ENCODE data around the gene MMP25.

Gene MMP25

GRCh38 chr16:3007957-3008689, 38.2 kb upstream of the MMP25 start:
- no peak for DNase-seq (ENCODE audit: low spot score)
- H3K36me3 ChIP-seq (ENCODE audit: low read depth): no peaks in the 10 kb centered on the region
- H3K4me3 ChIP-seq (ENCODE audit: severe bottlenecking): no peak overlapping the region
- no peaks in the 10 kb centered on the region for H3K27me3 ChIP-seq (ENCODE audit: insufficient read depth, poor library complexity, severe bottlenecking)
- ATAC-seq (ENCODE audit: low read depth): no peak
- peaks cover 18% of the 10 kb centered on the region for H3K4me1 ChIP-seq (ENCODE audit: insufficient read depth, poor library complexity, severe bottlenecking)
- no peak for TF ChIP-seq CTCF (IDR thresholded peaks at IDR 0.05; ENCODE audit: poor library complexity, severe bottlenecking)
- H3K9me3 ChIP-seq (ENCODE audit: severe bottlenecking): no peaks in the 10 kb centered on the region
- H3K27ac ChIP-seq (ENCODE audit: poor library complexity, severe bottlenecking): no peak overlapping the region

GRCh38 chr16:3008690-3009037, 37.7 kb upstream of the MMP25 start:
- no peak for TF ChIP-seq CTCF (IDR thresholded peaks at IDR 0.05; ENCODE audit: poor library complexity, severe bottlenecking)
- Histone ChIP-seq H3K4me3 (ENCODE audit: severe bottlenecking) (no peak overlapping the region), H3K27ac (ENCODE audit: poor library complexity, severe bottlenecking) (peak overlapping the region; percentile 65), H3K36me3 (ENCODE audit: low read depth) (no peaks in the 10 kb centered on the region), H3K9me3 (ENCODE audit: severe bottlenecking) (no peaks in the 10 kb centered on the region), H3K4me1 (ENCODE audit: insufficient read depth, poor library complexity, severe bottlenecking) (peaks cover 20% of the 10 kb centered on the region), H3K27me3 (ENCODE audit: insufficient read depth, poor library complexity, severe bottlenecking) (no peaks in the 10 kb centered on the region)
- DNase-seq (ENCODE audit: low spot score) (no peak), ATAC-seq (ENCODE audit: low read depth) (no peak)

- DNase-seq (ENCODE audit: low spot score) (peak; percentile 89), ATAC-seq (ENCODE audit: low read depth) (peak; percentile 89)
- Histone ChIP-seq H3K4me3 (ENCODE audit: severe bottlenecking) (no peak overlapping the region), H3K27ac (ENCODE audit: poor library complexity, severe bottlenecking) (peak overlapping the region; percentile 65), H3K36me3 (ENCODE audit: low read depth) (no peaks in the 10 kb centered on the region), H3K4me1 (ENCODE audit: insufficient read depth, poor library complexity, severe bottlenecking) (peaks cover 20% of the 10 kb centered on the region), H3K9me3 (ENCODE audit: severe bottlenecking) (no peaks in the 10 kb centered on the region), H3K27me3 (ENCODE audit: insufficient read depth, poor library complexity, severe bottlenecking) (no peaks in the 10 kb centered on the region)
- TF ChIP-seq CTCF (IDR thresholded peaks at IDR 0.05; ENCODE audit: poor library complexity, severe bottlenecking): no peak
Observed at GRCh38 chr16:3009568-3010390, 36.6 kb upstream of the MMP25 start.

GRCh38 chr16:3010510-3010909, 35.9 kb upstream of the MMP25 start:
- Histone ChIP-seq H3K36me3 (ENCODE audit: low read depth) (no peaks in the 10 kb centered on the region), H3K27me3 (ENCODE audit: insufficient read depth, poor library complexity, severe bottlenecking) (no peaks in the 10 kb centered on the region), H3K27ac (ENCODE audit: poor library complexity, severe bottlenecking) (peak overlapping the region; percentile 65), H3K4me1 (ENCODE audit: insufficient read depth, poor library complexity, severe bottlenecking) (peaks cover 20% of the 10 kb centered on the region), H3K4me3 (ENCODE audit: severe bottlenecking) (no peak overlapping the region), H3K9me3 (ENCODE audit: severe bottlenecking) (no peaks in the 10 kb centered on the region)
- DNase-seq (ENCODE audit: low spot score): no peak
- ATAC-seq (ENCODE audit: low read depth): no peak
- no peak for TF ChIP-seq CTCF (IDR thresholded peaks at IDR 0.05; ENCODE audit: poor library complexity, severe bottlenecking)

GRCh38 chr16:3012246-3012645, 34.1 kb upstream of the MMP25 start:
- H3K27me3 ChIP-seq (ENCODE audit: insufficient read depth, poor library complexity, severe bottlenecking): no peaks in the 10 kb centered on the region
- TF ChIP-seq CTCF (IDR thresholded peaks at IDR 0.05; ENCODE audit: poor library complexity, severe bottlenecking): no peak
- no peak for ATAC-seq (ENCODE audit: low read depth)

More at GRCh38 chr16:3012246-3012645, 34.1 kb upstream of the MMP25 start:
- no peak for DNase-seq (ENCODE audit: low spot score)
- no peak overlapping the region for H3K27ac ChIP-seq (ENCODE audit: poor library complexity, severe bottlenecking)
- no peaks in the 10 kb centered on the region for H3K9me3 ChIP-seq (ENCODE audit: severe bottlenecking)
- peaks cover 20% of the 10 kb centered on the region for H3K4me1 ChIP-seq (ENCODE audit: insufficient read depth, poor library complexity, severe bottlenecking)
- no peak overlapping the region for H3K4me3 ChIP-seq (ENCODE audit: severe bottlenecking)
- no peaks in the 10 kb centered on the region for H3K36me3 ChIP-seq (ENCODE audit: low read depth)

Data from RWPE2 (cell line).